GM19397 (cell line): ENCODE results near the gene SUPT5H.

Source experiments
- ATAC-seq: cut with Tn5 transposase; IDR thresholded peaks from one replicate; pipeline ENCODE4 v1.9.1; 2021; ENCODE audit warnings: mild to moderate bottlenecking, moderate library complexity; ENCODE audit not compliant: unreplicated experiment

SUPT5H gene

GRCh38 chr19:39518458-39518857, 73.1 kb downstream of the SUPT5H start:
- ATAC-seq = no peak

- no peak for ATAC-seq
Measured at GRCh38 chr19:39518975-39519374, 73.6 kb downstream of the SUPT5H start.

- ATAC-seq = no peak
Measured at GRCh38 chr19:39520541-39521484, 75.4 kb downstream of the SUPT5H start.

- ATAC-seq = no peak
Measured at GRCh38 chr19:39524495-39524894, 79.1 kb downstream of the SUPT5H start.

- no peak for ATAC-seq
Measured at GRCh38 chr19:39525205-39525604, 79.8 kb downstream of the SUPT5H start.
